ENCODE measurements around the gene ZDHHC11.
"Not testable (repeated sequence)": the region's sequence is repeated elsewhere in the genome, so short reads cannot be mapped to it uniquely, and the experiment has no call there.

ZDHHC11 gene

DNA sequence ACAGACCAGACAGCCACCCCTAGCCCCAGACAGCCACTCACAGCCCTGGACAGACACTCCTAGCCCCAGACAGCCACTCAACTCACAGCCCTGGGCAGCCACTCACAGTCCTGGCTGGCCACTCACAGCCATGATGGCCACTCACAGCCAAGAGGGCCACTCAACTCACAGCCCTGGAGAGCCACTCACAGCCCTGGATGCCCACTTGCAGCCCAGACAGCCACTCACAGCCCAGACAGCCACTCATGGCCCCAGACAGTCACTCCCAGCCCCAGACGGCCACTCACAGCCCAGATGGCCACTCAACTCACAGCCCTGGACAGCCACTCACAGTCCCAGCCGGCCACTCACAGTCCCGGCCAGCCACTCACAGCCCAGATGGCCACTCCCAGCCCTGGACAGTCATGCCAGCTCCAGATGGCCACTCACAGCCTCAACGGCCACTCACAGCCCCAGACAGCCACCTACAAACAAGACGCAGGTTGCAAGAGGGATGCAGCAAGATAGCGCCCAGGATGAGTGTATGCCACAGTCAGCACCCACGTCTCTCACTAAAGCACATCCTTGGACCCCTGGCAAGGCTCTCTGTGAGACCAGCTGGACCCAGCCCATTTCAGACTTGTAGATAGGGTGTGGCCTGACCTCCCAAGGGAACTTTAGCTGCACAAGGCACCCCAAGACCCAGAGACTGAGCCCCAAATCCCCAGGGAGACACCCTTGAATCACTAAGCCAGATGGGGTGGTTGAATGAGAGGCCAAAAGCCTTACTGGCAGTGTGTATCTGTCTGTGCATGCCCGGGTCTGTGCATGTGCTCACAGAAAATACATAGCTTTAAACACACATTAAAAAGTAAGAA lies 88.7 kb downstream of the ZDHHC11 start:
- DNase-seq (ENCODE audit: low spot score), result peak; percentile 71

DNA sequence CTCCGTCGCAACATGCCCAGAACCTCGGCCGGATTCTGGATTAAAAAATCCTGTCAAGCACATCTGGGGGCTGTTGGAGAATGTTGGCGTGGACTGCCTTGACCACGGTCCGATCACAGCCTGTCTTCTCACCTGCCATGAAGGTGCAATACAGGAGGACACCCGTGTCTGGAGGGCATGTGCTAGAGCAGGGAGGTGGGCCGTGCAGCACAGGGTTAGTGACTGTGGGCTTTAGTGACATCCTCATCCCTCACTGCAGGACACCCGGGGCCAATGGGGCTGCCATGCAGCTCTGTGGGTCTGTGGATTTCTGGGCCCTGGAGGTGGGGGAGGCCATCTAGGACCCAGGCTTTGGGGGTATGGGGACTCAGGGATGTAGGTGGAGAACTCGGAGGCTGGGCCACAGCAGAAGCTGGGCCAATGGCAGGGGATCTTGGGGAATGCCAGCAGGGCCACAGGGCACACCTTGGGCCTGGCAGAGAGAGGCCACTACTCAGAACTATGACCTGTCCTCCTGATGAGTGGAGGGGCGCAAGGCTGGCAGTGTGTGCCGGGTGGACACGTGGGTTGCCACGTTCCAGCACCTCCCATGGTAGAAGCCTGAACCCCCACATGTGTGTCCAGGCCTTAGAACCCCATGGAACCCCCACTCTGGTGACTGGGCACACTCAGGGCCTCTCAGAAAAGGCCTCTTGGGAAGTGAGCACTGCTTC lies 89.6 kb downstream of the ZDHHC11 start:
- no peak for DNase-seq (ENCODE audit: low spot score)

DNA sequence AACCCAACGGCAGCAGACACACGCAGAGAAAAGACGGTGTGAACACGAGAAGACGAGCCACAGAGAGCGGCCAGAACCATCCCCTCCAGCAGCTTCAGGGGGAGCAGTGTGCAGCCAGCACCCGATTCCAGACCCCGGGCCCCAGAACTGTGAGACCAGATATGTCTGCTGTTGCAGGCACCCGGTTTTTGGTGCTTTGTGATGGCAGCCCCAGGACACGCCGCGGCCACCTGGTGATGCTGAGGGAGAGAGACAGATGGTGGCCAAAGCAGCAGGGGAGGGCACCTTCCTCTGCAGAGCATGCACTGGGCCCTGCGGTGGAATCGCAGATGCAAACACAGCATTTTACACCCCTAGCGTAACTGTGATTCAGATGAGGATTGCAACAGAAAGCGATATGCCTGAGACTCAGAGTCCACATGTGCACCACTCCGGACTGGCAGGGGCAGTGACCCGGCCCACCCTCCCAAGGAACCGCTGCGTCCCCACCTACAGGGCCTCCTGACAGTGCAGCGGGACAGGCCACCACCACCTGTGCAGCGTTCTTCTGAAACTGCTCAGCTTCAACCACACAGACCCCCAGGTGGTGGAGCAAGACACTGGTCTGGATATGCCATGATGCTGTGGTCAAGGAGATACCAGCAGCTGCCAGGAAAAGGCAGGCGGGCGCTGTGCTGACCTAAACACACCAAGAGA lies 90.3 kb downstream of the ZDHHC11 start:
- DNase-seq (ENCODE audit: low spot score), result no peak

DNA sequence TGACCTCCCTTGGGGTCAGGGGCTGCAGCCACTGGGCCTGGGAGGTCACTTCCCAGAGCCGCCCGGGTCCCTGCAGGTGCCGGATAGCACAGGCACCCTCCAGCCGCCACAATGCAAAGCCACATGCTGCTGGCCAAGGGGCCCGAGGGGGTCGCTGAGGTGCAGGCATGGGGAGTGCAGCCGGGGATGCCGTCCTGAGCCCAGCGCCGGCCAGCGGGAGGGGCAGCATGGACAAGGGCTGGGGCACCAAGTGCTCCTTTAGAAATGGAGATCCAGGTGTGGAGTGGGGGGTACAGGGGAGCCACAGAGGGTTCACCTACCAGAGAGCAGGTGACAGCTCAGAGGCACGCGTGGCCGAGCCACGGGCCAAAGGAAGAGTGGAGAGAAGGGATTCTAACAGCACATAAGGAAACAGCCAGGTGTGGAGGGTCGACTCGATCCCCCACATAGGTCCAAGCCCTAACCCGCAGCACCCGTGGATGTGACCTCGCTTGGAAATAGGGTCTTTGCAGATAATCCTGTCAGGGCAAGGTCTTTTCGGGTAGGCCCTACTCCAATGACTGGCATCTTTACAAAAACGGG lies 90.9 kb downstream of the ZDHHC11 start:
- no peak for DNase-seq (ENCODE audit: low spot score)

DNA sequence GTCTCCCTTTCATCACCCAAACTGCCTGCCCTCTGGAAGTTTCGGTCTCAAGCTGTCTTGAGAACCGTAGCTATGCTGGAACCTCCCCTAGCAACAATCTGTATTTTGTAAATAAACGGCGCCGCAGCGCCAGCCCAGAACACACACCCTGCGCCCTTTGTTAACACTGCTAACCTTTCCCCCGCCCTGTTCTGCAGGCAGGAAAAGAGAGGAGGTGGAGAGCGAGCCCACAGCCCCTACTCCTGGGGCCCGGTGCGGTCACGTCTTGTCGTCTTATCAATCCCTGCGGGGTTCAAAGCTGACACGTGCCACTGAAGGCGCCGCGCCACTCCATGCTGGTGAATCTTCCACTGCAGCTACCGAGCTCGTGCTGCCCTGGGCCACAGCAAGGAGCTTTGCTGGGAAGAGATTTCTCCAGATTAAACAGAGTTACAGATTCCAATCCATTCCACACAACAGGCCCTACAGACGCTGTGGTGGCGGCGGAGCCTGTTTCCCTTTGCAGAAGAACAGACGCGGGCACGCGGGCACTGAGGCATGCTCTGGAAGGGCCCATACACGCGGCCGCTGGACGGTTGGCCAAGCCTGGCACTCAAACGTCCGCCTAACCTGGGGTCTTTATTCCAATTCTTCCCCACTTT lies 91.6 kb downstream of the ZDHHC11 start:
- no peak for DNase-seq (ENCODE audit: low spot score)

DNA sequence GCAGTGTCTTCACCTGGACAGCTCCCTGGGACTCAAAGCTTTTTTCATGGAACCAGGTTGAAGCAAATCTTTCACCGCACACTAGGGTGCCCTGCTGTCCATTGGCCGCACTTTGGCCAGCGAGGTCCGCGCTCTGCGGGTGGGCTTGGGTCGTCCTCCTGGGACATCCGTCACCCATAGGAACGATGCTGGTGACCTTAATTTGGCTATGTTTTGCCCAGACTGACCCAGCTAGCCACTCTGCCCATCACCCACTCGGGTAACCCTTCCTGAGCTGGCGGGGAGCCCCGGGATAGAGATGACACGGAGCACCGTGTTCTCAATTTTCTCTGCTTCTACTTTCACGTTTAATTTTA lies 92.1 kb downstream of the ZDHHC11 start:
- DNase-seq (ENCODE audit: low spot score), result no peak

DNA sequence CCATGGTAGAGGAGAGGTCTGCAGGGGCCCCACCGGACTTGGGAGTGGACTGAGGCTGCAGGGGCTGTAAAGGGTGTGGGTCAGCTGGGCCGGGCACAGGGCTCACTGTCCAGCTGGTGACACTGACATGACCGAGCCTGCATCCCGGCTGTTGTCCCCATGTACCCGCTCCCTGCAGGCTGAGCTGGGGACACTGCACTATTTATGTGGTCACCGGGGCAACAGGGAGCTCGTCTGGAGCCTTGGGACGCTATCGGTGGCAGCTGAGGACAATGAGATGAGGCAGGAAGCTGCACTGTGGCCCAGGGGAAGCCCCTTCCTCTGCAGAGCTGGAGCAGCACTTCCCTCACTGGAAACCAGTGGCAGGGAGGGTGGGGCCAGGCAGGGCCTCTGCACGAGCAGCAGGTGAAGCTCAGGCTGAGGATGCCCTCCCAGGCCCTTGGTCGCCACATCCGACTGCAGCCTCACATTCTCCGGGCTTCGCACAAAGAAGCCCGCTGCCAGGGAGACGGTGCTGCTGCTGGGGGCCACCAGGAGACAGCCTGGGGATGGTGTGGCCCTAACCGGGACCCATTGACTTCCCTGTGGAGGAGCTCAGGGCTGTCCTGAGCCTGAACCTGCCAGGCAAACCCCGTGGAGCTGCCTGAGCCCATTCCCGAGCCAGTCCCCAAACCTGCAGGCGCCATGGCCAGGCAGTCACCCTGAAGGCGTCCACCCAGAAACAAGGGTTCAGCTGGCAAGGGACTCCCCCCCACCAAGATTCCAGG lies 92.7 kb downstream of the ZDHHC11 start:
- DNase-seq (ENCODE audit: low spot score), result peak; percentile 17

DNA sequence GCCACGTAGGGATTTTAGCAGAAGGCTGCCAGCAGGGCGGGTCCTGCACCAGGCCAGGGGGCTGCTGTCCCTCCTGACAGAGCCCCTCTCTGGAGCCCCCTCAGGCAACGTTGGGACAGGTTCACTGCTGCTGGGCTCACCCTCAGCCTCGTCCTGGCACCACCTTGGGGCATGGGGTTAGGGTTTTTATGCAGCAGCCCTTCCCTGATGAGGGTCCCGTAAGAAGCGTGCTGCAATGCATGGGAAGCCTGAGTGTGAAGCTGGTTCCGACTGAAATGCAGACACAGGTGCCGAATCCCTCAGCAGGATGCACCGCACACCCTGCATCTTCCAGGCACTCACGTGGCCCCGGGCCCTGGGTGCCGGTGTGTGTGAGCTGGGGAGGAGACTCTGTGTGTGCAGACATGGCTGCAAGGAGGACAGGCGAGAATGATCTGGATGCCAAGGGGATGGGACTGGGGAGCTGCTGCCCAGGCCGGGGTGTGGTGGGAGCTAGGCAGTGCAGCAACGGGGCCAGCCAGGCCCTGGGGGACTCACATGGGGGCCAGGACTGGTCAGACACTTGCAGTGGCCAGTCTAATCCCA lies 93.3 kb downstream of the ZDHHC11 start:
- no peak for DNase-seq (ENCODE audit: low spot score)

DNA sequence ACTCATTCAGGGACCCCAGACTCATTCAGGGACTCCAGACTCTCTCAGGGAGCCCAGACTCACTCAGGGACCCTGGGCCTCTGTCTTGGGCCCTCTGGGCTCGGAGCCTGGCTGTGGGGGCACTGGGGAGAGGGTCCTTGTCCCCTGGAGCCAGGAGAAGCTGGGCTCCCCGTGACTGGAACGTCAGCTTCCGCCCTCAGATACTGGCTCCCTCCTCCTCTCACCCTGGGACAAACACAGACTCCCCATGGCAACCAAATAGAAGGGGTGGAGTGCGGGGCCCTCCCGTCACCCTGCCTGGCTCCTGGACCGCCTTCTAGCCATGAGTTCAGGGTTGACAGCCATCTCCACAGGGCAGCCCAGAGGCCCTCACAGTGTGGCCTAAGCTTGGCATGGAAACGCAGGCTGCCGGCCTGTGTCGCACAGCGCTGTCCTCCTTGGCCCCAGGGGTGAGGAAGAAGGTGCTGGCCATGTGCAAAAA lies 93.9 kb downstream of the ZDHHC11 start:
- no peak for DNase-seq (ENCODE audit: low spot score)

DNA sequence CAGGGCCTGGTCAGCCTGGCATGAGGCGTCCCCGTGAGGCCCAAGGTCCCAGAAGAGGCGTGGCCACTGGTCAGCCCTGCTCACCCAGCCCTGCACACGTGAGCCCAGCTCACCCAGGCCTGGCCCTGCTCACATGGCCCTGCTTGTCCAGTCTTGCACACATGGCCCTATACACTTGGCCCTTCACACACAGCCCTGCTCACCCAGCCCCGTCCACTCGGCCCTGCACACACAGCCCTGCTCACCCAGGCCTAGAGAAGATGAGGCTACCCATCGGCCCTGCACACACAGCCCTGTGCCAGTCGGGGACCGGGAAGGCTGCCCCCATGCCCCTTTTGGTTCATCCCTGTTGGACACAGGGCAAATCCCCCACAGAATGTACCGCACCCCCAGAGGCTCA lies 94.6 kb downstream of the ZDHHC11 start:
- DNase-seq (ENCODE audit: low spot score), result no peak

DNA sequence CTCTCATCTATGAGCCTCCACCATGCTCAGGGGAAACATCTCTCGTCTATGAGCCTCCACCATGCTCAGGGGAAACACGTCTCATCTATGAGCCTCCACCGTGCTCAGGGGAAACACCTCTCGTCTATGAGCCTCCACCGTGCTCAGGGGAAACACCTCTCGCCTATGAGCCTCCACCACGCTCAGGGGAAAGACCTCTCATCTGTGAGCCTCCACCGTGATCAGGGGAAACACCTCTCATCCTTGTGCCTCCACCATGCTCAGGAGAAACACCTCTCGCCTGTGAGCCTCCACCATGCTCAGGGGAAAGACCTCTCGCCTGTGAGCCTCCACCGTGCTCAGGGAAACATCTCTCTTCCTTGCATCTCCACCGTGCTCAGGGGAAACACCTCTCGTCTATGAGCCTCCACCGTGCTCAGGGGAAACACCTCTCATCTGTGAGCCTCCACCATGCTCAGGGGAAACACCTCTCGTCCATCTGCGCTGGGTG lies 96.6 kb downstream of the ZDHHC11 start:
- DNase-seq (ENCODE audit: low spot score), result not testable (repeated sequence)

DNA sequence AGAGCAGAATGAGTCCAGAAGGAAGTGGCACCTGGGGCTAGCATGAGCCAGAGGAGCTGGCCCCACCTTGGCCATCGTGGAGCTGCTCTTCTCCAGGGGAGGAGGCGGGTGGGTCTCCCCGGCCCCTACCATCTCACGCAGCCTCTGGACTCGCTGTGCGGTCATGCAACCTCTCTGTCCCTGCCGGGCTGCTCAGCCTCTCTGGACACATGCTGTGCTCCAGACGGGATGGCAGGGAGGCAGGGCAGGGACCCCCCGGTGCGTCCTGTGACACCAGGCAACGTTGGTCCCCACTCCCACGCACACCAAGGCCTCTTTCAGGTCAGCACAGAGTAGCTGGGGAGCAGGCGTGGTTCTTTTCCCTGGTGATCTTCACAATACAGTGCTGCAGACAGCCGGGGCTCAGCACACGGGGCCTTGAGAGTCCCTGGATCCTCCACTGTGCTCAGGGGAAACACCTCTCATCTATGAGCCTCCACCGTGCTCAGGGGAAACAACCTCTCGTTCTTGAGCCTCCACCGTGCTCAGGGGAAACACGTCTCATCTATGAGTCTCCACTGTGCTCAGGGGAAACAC lies 97.1 kb downstream of the ZDHHC11 start:
- not testable (repeated sequence) for DNase-seq (ENCODE audit: low spot score)

DNA sequence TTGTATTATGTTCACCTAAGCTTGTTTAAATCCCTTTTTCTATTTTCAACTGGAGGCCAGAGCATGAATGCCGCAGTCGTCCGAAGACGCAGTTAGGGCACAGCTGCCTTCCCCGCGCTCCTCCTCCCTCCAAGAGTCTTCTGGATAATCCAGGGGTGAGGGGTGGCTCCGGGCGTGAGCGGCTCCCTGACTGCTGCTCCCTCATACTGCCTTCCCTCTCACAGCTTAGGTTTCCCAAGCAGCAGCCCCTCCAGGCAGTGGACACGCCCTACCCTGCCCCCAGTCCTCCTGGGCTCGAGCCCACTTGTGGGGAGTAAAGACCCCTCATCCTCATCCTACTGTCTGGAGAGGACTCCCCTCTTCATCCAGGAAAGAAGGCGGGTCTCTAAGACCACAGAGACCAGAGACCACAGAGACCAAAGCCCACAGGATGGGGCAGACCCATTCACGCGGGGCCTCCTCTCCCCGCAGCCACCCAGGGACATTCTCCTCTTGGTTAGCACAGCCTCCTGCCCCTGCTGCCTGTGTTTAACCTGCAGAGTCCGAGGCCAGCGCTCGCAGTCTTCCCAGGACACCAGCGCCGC lies 98.2 kb downstream of the ZDHHC11 start:
- not testable (repeated sequence) for DNase-seq (ENCODE audit: low spot score)

DNA sequence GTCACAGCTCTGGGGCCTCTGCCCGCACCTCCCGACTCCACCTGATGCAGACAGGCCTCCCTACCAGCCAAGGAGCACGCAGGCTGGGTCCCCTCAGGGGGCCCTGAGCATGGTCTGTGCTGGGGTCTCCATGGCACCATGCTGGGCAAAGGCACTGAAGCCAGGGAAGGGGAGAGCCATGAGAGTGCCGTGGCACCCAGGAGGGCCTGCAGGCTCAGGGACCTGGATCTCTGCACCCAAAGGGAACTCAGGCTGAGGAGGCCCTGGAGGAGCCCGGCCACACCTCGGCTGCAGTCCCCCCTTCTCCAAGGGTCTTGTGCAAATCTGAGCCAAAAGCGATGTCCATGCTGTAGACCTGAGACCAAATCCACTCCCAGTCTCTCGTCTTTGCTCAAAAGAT lies 98.8 kb downstream of the ZDHHC11 start:
- not testable (repeated sequence) for DNase-seq (ENCODE audit: low spot score)

DNA sequence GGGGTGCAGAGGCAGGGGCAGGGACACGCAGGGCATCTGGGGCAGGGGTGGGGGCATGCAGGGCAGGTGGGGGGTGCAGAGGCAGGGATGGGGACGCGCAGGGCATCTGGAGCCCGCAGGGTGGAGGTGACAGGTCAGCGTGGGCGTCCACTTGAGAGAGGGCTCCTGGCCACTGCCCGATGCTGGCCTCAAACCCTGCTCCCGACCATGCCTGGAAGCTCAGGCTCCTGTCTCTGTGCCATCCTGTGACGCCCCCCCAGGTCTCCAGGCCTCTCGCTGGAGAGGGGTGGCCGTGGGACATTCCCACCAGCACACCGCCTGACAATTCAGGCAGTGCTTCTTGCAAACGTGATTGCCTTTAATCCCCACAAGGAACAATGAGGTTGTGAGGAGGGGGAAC lies 99.3 kb downstream of the ZDHHC11 start:
- no peak for DNase-seq (ENCODE audit: low spot score)

DNA sequence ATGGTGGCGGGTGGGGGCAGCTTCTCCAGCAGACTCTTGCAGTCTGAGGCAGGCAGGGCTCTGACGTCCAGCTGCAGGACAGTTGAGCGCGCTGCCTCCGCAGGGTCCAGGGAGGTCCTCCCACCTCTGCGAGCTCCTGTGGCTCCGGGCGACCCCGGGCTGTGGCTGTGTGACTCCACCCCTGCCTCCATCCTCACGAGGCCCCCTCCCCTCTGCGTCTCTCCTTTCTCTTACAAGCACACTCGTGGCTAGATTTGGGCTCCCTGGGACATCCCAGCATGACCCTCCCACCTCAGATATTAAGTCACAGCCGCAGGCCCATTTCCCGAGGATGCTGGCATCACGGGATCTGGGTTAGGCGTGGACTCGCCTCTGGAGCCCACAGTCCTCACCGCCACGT lies 100.6 kb downstream of the ZDHHC11 start:
- not testable (repeated sequence) for DNase-seq (ENCODE audit: low spot score)

DNA sequence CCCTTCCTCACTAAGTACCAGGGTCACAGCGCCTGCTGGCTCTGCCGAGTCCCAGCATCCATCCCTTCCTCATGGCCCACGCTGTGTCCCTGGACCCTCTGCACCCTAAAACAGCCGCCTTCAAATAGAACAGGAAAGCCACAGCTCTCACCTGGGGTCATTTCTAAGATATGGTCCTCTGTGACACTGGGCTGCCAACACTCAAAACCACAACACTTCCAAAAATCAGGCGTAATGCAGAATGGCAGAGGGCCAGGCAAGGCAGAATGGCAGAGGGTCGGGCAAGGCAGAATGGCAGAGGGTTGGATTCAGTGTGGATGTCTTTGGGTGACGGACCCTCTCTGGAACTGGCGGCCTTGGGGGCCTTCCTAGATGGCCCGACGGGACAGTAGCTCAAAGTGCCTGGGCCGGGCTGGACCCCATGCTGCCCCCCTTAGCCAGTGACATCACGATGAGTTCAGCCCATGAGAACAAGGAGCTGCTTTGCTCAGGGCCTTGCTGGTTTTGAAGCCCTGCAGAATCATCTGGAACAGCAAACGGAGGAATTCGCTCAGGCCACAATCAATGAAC lies 101.6 kb downstream of the ZDHHC11 start:
- no peak for DNase-seq (ENCODE audit: low spot score)

DNA sequence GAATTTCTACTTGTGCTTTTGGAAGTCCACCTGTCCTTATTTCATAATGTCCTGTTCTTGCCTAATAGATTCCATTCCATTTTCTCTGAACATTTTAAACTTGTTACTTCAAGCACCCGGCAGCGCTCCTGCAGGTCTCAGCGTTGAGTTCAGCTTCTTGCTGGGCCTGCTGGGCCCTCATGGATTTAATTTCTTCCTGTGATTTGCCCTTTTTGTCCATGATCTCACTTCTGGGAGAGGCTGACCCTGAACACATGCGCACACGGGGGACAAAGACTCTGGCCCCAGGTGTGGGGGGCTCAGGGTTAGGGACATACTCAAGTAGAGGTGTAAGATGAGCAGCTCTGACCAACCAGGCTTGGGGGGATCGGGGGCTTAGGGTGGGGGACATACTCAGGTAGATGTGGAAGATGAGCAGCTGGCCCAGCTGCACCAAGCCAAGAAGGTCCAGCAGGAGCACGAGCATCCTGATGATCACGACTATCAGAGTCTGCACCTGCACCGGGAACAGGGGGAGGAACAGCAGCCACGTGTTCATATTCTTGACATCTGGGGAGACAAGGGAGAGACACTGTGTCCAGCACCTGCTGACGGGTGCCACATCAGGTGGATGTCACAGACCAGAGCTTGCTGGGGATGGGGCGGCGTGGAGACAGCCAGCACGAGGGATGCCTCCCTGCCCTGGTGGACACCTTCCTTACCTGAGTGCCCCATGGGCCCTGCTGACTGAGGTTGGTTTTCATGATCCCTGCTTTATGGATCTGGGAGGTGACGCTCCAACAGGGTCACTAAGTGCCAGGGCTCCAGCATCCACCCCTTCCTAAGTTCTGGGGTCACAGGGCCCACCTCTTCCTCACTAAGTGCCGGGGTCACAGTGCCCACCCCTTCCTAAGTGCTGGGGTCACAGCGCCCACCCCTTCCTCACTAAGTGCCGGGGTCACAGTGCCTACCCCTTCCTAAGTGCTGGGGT lies 102.5 kb downstream of the ZDHHC11 start:
- not testable (repeated sequence) for DNase-seq (ENCODE audit: low spot score)
